ENCODE measurements around the gene FBXL16. TPM values are rescaled to one million over a fixed set of nuclear protein-coding genes. Genes with fewer than 3 reads are reported as not detected.

Gene FBXL16
- total RNA-seq, 1 donor from 2014 or later: 0.13 TPM

DNA sequence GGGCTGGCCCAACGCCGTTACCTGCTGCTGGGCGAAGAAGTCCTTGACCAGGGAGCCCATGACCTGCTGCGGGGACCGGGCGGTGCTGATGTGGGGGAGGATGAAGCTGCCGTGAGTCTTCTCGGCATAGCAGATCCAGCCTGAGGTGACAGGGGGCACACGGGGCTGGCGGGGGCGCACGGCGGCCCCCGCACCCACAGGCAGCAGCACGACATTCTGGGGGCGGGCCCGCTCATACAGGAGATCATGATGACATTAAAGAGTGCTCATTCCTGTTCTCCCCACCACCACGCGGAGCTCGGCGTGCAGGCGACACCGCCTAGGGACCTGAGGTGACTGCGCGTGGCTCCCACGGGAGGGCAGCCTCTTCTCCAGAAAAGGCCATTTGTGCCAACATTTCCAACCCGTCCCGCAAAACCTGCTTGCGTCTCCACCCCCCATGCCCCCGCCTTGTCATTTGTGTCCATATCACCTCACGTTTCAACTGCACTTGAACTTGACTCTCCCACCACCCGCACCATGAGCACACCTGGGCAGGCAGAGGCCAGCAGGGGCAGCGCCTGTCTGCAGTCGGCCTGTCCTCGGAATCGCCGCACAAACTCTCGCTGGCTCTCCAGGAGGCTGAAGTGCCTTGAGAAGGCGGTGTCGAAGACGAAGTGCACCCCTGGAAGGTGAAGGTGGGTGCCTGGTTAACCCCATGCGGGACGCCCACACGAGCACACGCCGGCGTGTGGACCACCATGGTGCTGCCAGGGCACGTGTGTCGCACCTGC, 28.8 kb upstream of the FBXL16 start:
- Histone ChIP-seq H4K20me1 (ENCODE audit: low read depth) (peaks cover 2% of the 10 kb centered on the region), H3K79me2 (ENCODE audit: low read depth) (no peaks in the 10 kb centered on the region), H2AFZ (replicated peaks) (no peak overlapping the region), H3K4me1 (no peaks in the 10 kb centered on the region), H3K36me3 (no peaks in the 10 kb centered on the region), H3K4me3 (no peak overlapping the region), H3K9me3 (ENCODE audit: low read depth) (no peaks in the 10 kb centered on the region), H3K4me2 (no peak overlapping the region), H3K27me3 (peaks cover 2% of the 10 kb centered on the region), H3K27ac (no peak overlapping the region), H3F3A (ENCODE audit: low read depth) (peaks cover 2% of the 10 kb centered on the region), H3K9ac (no peak overlapping the region)
- no peaks in the 10 kb centered on the region for H3K27me3 Mint-ChIP-seq (ENCODE audit: insufficient read depth, low read depth)
- peaks cover 4% of the 10 kb centered on the region for H3K4me1 Mint-ChIP-seq
- no peaks in the 10 kb centered on the region for H3K9me3 Mint-ChIP-seq
- TF ChIP-seq, protein P1, sequence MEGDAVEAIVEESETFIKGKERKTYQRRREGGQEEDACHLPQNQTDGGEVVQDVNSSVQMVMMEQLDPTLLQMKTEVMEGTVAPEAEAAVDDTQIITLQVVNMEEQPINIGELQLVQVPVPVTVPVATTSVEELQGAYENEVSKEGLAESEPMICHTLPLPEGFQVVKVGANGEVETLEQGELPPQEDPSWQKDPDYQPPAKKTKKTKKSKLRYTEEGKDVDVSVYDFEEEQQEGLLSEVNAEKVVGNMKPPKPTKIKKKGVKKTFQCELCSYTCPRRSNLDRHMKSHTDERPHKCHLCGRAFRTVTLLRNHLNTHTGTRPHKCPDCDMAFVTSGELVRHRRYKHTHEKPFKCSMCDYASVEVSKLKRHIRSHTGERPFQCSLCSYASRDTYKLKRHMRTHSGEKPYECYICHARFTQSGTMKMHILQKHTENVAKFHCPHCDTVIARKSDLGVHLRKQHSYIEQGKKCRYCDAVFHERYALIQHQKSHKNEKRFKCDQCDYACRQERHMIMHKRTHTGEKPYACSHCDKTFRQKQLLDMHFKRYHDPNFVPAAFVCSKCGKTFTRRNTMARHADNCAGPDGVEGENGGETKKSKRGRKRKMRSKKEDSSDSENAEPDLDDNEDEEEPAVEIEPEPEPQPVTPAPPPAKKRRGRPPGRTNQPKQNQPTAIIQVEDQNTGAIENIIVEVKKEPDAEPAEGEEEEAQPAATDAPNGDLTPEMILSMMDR (IDR thresholded peaks at IDR 0.05): no peak
- no peak for TF ChIP-seq EZH2phosphoT487 (IDR thresholded peaks at IDR 0.05)
- TF ChIP-seq EZH2 (IDR thresholded peaks at IDR 0.05): no peak
- no peak overlapping the region for H3K27ac Mint-ChIP-seq
- DNase-seq (ENCODE audit: low spot score): no peak
- H3K4me3 Mint-ChIP-seq: no peak overlapping the region
- H3K36me3 Mint-ChIP-seq: peaks cover 5% of the 10 kb centered on the region

DNA sequence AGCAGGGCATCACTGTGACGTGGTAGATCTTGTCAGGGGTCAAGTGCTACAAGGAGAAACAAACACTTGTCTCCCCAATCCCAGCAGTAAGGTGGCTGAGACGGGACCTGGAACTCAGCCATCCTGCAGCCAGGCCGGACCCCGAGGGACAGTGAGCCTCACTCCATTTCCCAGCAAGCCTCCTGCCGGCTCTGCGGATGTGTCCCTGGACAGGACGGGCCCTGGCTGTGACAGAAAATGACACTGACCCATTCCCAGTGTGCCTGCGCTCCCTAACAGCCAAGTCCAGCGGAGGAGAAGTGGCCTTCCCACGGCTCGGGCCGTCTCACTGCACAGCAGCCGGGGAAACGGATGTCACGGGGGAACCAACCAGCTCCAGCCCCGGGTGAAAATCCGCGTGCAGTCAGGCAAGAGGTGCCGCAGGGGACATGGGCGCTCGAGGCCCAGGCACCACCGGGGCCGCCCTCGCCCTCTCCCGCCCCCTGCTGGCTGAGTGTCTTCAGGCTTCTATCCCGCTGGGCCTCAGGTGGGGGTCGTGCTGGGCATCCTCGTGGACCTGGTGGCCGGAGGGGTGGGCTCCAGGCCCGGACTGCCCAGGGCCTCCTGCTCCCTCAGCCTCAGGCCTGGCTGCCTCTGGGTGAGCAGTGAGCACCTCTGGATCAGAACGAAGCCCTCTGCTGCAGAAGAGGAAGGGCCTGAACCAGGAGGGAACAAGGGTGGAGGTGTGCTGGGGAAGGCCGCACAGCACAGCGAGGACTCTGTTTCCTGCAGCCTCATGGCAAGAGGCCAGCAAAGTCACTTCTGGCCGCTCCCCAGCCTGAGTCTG, 28.0 kb upstream of the FBXL16 start:
- Histone ChIP-seq H3K9ac (no peak overlapping the region), H3K36me3 (no peaks in the 10 kb centered on the region), H3K79me2 (ENCODE audit: low read depth) (no peaks in the 10 kb centered on the region), H3K4me3 (no peak overlapping the region), H4K20me1 (ENCODE audit: low read depth) (peaks cover 4% of the 10 kb centered on the region), H3K4me2 (no peak overlapping the region), H3F3A (ENCODE audit: low read depth) (peaks cover 8% of the 10 kb centered on the region), H3K4me1 (no peaks in the 10 kb centered on the region), H2AFZ (replicated peaks) (no peak overlapping the region), H3K27ac (no peak overlapping the region), H3K9me3 (ENCODE audit: low read depth) (no peaks in the 10 kb centered on the region), H3K27me3 (peaks cover 10% of the 10 kb centered on the region)
- peaks cover 5% of the 10 kb centered on the region for H3K36me3 Mint-ChIP-seq
- no peak overlapping the region for H3K27ac Mint-ChIP-seq
- DNase-seq (ENCODE audit: low spot score): peak; percentile 35
- H3K4me3 Mint-ChIP-seq: no peak overlapping the region
- no peaks in the 10 kb centered on the region for H3K9me3 Mint-ChIP-seq
- H3K4me1 Mint-ChIP-seq: no peaks in the 10 kb centered on the region
- TF ChIP-seq EZH2 (IDR thresholded peaks at IDR 0.05): no peak
- TF ChIP-seq, protein P1 (IDR thresholded peaks at IDR 0.05): peak; percentile 38
- no peaks in the 10 kb centered on the region for H3K27me3 Mint-ChIP-seq (ENCODE audit: insufficient read depth, low read depth)

GRCh38 chr16:732936-733335, 27.3 kb upstream of the FBXL16 start:
- TF ChIP-seq EZH2 (IDR thresholded peaks at IDR 0.05): no peak
- peaks cover 5% of the 10 kb centered on the region for H3K36me3 Mint-ChIP-seq
- no peaks in the 10 kb centered on the region for H3K4me1 ChIP-seq
- H2AFZ ChIP-seq (replicated peaks): no peak overlapping the region
- no peak overlapping the region for H3K4me3 ChIP-seq
- H3F3A ChIP-seq (ENCODE audit: low read depth): peaks cover 8% of the 10 kb centered on the region
- H3K9ac ChIP-seq: no peak overlapping the region
- no peak overlapping the region for H3K27ac Mint-ChIP-seq
- H3K79me2 ChIP-seq (ENCODE audit: low read depth): no peaks in the 10 kb centered on the region
- H3K36me3 ChIP-seq: no peaks in the 10 kb centered on the region
- no peak overlapping the region for H3K27ac ChIP-seq
- DNase-seq (ENCODE audit: low spot score): no peak
- H3K4me2 ChIP-seq: no peak overlapping the region
- peaks cover 16% of the 10 kb centered on the region for H3K27me3 ChIP-seq
- peaks cover 4% of the 10 kb centered on the region for H4K20me1 ChIP-seq (ENCODE audit: low read depth)
- no peaks in the 10 kb centered on the region for H3K9me3 ChIP-seq (ENCODE audit: low read depth)
- no peak overlapping the region for H3K4me3 Mint-ChIP-seq
- H3K9me3 Mint-ChIP-seq: no peaks in the 10 kb centered on the region
- no peaks in the 10 kb centered on the region for H3K27me3 Mint-ChIP-seq (ENCODE audit: insufficient read depth, low read depth)
- H3K4me1 Mint-ChIP-seq: no peaks in the 10 kb centered on the region
